NT2/D1 (cell line): Measurements from ENCODE around the gene SMTN.
A peak's percentile ranks its signal among the peaks of the same experiment; 100 is the strongest.
"Not testable (repeated sequence)": the region's sequence is repeated elsewhere in the genome, so short reads cannot be mapped to it uniquely, and the experiment has no call there.

ENCODE experiments used
- DNase-seq: peaks from one replicate; pipeline ENCODE4 v3.0.0-alpha.2; 2011; ENCODE audit warnings: low read depth, low spot score
- H3K27me3 ChIP-seq: 2 replicates; pipeline ENCODE4 v1.6.0; 2011; ENCODE audit warnings: mild to moderate bottlenecking; ENCODE audit not compliant: insufficient read length, insufficient read depth
- H3K36me3 ChIP-seq: 2 replicates; pipeline ENCODE4 v1.6.1; 2011; ENCODE audit warnings: mild to moderate bottlenecking, low read length, mixed read lengths; ENCODE audit not compliant: insufficient read depth, insufficient read length
- H3K4me1 ChIP-seq: 2 replicates; pipeline ENCODE4 v1.5.1; 2011; ENCODE audit not compliant: insufficient read depth, insufficient read length
- H3K4me3 ChIP-seq: 2 replicates; pipeline ENCODE4 v1.5.1; 2011; ENCODE audit warnings: low read depth; ENCODE audit not compliant: insufficient read length
- H3K9ac ChIP-seq: 2 replicates; pipeline ENCODE4 v1.6.0; 2011; ENCODE audit warnings: low read depth; ENCODE audit not compliant: insufficient read length
- H3K9me3 ChIP-seq: 2 replicates; pipeline ENCODE4 v1.5.1; 2011; ENCODE audit warnings: mild to moderate bottlenecking, low read length; ENCODE audit not compliant: insufficient read depth
- SUZ12 ChIP-seq: IDR thresholded peaks from 2 replicates; pipeline ENCODE4 v1.6.1; 2011; ENCODE audit not compliant: insufficient read length, insufficient read depth; ENCODE audit errors: extremely low read depth
- YY1 ChIP-seq: IDR thresholded peaks from 2 replicates; pipeline ENCODE4 v1.6.1; 2011; ENCODE audit not compliant: insufficient read length, insufficient read depth
- ZNF274 ChIP-seq: IDR thresholded peaks from 2 replicates; pipeline ENCODE4 v1.6.1; 2011; ENCODE audit warnings: mild to moderate bottlenecking, low read depth, low read length

SMTN gene

GRCh38 chr22:31105282-31105929 is 24.3 kb downstream of the SMTN start:
- TF ChIP-seq SUZ12 (no peak), ZNF274 (no peak), YY1 (no peak)
- Histone ChIP-seq H3K27me3 (peaks cover 8% of the 10 kb centered on the region), H3K9me3 (no peaks in the 10 kb centered on the region), H3K9ac (no peak overlapping the region), H3K36me3 (peaks cover 44% of the 10 kb centered on the region), H3K4me1 (peaks cover 3% of the 10 kb centered on the region), H3K4me3 (no peak overlapping the region)
- no peak for DNase-seq

- TF ChIP-seq SUZ12 (no peak), YY1 (no peak), ZNF274 (no peak)
- Histone ChIP-seq H3K9me3 (no peaks in the 10 kb centered on the region), H3K27me3 (peaks cover 8% of the 10 kb centered on the region), H3K9ac (no peak overlapping the region), H3K4me3 (peak overlapping the region; percentile 78), H3K36me3 (peaks cover 41% of the 10 kb centered on the region), H3K4me1 (peaks cover 3% of the 10 kb centered on the region)
- DNase-seq, result no peak
Measured at GRCh38 chr22:31106001-31106571, 25.0 kb downstream of the SMTN start.

GRCh38 chr22:31106731-31107177 is 25.6 kb downstream of the SMTN start:
- Histone ChIP-seq H3K27me3 (peaks cover 8% of the 10 kb centered on the region), H3K4me1 (peaks cover 3% of the 10 kb centered on the region), H3K9me3 (no peaks in the 10 kb centered on the region), H3K4me3 (peak overlapping the region; percentile 78), H3K36me3 (peaks cover 36% of the 10 kb centered on the region), H3K9ac (peak overlapping the region; percentile 83)
- TF ChIP-seq SUZ12 (no peak), ZNF274 (no peak), YY1 (no peak)
- DNase-seq, result no peak

- peak within 1 kb of the TSS; percentile 83 for H3K9ac ChIP-seq
- H3K9me3 ChIP-seq, result no peaks in the 10 kb centered on the region; the same call in 1 of the 2 replicates
- H3K4me3 ChIP-seq, result peak within 1 kb of the TSS; percentile 78
- H3K4me1 ChIP-seq, result peaks cover 3% of the 10 kb centered on the region
- H3K27me3 ChIP-seq, result peaks cover 8% of the 10 kb centered on the region
- DNase-seq, result peak; percentile 70
- TF ChIP-seq YY1 (no peak), ZNF274 (no peak), SUZ12 (no peak)
- peaks cover 34% of the 10 kb centered on the region for H3K36me3 ChIP-seq
Measured at GRCh38 chr22:31107178-31107893, 26.2 kb downstream of the SMTN start, which contains the start of gene SELENOM. Gene SELENOM, minus strand, starts transcription at chr22:31107568. Its CDS starts 63 bp downstream, at chr22:31107505.

- H3K9ac ChIP-seq, result peak overlapping the region; percentile 32
- H3K27me3 ChIP-seq, result peaks cover 8% of the 10 kb centered on the region
- peak overlapping the region; percentile 18 for H3K4me3 ChIP-seq
- TF ChIP-seq YY1, result no peak
- no peak for TF ChIP-seq ZNF274
- TF ChIP-seq SUZ12, result no peak
- no peaks in the 10 kb centered on the region; the same call in 1 of the 2 replicates for H3K9me3 ChIP-seq
- H3K36me3 ChIP-seq, result peaks cover 30% of the 10 kb centered on the region
- H3K4me1 ChIP-seq, result peaks cover 3% of the 10 kb centered on the region
- no peak for DNase-seq
Measured at GRCh38 chr22:31107894-31108218, 26.7 kb downstream of the SMTN start.

- not testable (repeated sequence) for H3K4me1 ChIP-seq, H3K36me3 ChIP-seq, H3K4me3 ChIP-seq, H3K9me3 ChIP-seq, H3K9ac ChIP-seq, H3K27me3 ChIP-seq, DNase-seq
Measured at GRCh38 chr22:31112547-31113091, 31.5 kb downstream of the SMTN start.
